HG02938 (cell line): ENCODE results near the gene SIPA1.

Source experiments
- ATAC-seq: cut with Tn5 transposase; IDR thresholded peaks from one replicate; pipeline ENCODE4 v1.9.1; 2021; ENCODE audit warnings: mild to moderate bottlenecking, moderate library complexity; ENCODE audit not compliant: unreplicated experiment

Gene SIPA1, protein sequence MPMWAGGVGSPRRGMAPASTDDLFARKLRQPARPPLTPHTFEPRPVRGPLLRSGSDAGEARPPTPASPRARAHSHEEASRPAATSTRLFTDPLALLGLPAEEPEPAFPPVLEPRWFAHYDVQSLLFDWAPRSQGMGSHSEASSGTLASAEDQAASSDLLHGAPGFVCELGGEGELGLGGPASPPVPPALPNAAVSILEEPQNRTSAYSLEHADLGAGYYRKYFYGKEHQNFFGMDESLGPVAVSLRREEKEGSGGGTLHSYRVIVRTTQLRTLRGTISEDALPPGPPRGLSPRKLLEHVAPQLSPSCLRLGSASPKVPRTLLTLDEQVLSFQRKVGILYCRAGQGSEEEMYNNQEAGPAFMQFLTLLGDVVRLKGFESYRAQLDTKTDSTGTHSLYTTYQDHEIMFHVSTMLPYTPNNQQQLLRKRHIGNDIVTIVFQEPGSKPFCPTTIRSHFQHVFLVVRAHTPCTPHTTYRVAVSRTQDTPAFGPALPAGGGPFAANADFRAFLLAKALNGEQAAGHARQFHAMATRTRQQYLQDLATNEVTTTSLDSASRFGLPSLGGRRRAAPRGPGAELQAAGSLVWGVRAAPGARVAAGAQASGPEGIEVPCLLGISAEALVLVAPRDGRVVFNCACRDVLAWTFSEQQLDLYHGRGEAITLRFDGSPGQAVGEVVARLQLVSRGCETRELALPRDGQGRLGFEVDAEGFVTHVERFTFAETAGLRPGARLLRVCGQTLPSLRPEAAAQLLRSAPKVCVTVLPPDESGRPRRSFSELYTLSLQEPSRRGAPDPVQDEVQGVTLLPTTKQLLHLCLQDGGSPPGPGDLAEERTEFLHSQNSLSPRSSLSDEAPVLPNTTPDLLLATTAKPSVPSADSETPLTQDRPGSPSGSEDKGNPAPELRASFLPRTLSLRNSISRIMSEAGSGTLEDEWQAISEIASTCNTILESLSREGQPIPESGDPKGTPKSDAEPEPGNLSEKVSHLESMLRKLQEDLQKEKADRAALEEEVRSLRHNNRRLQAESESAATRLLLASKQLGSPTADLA

DNA sequence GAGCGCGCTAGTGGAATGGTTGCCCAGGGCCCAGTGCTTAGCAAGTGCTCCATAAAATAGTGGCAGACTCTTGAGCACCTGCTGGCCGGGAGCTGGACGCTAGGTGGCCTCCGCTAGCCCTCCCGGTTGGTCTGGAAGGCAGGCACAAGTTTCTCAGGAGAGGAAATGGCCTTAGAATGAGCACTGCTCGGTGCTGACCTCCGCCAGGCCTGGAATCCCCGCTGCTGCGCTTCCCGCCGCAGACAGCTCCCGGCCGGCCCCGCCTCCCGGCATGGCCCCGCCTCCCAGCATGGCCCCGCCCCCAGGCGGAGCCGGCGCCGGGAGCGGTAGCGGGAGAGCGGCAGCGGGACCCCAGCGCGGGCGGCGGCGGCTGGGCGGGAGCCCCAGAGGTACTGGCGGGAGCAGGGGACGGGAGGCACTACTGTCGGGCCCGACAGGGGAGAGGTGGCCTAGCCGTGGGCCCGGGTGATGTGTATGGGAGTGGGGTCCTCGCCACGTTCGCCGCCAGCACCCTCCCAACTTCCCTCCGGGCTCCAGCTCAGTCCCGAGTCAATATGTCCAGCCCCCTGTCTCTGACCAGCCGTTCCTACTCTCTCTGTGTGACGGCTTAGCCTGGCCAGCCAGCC lies at the start of gene SIPA1:
Gene SIPA1 (plus strand): TSS at position 308 of the 626 bp plus-strand sequence. CDS start 2,821 bp downstream, outside the sequence.
- peak; percentile 33 for ATAC-seq

GRCh38 chr11:65588199-65589054 lies 49.5 kb upstream of the SIPA1 start:
- ATAC-seq, result peak; percentile 71

- ATAC-seq, result no peak
Measured at GRCh38 chr11:65589444-65590239, 48.3 kb upstream of the SIPA1 start.

GRCh38 chr11:65590240-65590738 lies 47.6 kb upstream of the SIPA1 start:
- no peak for ATAC-seq

DNA sequence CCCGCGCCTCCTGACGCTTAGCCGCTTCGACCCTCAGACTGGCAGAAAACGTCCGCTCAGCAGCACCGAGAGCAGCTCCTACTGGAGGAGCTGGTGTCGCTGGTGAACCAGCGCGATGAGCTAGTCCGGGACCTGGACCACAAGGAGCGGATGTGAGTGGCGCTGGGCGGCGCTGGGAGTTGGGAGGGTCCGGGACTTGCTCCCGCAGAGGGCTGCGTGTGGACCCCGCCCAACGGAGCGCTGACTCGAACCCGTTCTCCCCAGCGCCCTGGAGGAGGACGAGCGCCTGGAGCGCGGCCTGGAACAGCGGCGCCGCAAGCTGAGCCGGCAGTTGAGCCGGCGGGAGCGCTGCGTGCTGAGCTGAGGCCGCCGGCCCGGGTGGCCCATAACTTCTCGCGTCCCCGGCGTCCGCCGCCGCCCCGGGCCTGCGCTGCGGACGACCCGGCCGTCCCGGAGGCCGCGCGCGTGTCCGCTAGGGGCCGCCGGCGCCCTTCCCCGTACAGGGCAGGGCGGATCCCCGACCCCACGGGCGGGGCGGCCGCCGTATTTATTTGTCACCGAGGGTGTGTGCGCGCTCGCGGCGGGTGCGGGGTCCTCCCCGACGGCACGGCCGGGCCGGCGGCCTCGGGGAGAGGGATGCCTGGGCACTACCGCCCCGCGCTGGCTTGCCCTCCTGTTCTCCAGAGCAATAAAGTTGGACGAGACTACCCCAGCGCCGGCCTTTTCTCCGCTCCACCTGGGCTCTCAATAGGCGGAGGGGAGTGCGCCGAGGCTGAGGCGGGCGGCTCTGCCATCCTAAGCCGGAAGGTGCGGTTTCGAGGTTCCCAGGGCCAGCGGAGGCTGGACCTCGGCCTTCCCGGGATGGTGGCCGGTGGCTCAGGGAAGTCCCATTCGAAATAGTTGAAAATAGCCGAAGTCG lies 45.7 kb upstream of the SIPA1 start:
- ATAC-seq, result no peak

DNA sequence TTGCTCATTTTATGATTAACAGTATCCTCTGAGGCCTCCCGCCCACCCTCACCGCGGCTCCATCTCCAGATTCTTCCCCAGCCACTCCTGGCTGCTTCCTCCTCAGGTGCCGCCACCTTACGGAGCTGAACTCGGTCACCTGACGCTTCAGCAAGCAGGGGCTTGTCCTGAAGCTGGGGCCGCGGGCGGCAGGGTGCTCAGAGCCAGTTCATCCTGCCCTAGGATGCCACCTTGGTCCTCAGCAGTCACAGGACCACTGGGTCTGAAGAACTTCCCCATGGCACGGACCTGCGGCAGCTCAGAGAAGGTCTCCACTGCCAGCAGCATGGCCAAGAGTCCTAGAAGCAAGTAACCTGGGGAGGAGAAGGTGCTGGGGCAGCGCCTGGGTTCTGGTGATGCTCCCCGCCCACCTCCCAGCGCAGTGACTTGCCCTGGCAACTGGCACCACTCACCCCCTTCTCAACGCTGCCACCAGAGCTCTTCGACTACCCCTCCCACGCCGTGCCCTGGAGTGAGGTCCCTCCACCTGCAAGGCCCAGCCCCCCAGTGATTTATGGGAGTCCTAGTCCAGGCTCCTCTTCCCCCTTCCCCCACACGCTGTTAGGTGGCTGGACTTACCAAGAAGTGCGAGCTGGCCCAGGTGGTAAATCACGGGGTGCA lies 44.9 kb upstream of the SIPA1 start:
- no peak for ATAC-seq

DNA sequence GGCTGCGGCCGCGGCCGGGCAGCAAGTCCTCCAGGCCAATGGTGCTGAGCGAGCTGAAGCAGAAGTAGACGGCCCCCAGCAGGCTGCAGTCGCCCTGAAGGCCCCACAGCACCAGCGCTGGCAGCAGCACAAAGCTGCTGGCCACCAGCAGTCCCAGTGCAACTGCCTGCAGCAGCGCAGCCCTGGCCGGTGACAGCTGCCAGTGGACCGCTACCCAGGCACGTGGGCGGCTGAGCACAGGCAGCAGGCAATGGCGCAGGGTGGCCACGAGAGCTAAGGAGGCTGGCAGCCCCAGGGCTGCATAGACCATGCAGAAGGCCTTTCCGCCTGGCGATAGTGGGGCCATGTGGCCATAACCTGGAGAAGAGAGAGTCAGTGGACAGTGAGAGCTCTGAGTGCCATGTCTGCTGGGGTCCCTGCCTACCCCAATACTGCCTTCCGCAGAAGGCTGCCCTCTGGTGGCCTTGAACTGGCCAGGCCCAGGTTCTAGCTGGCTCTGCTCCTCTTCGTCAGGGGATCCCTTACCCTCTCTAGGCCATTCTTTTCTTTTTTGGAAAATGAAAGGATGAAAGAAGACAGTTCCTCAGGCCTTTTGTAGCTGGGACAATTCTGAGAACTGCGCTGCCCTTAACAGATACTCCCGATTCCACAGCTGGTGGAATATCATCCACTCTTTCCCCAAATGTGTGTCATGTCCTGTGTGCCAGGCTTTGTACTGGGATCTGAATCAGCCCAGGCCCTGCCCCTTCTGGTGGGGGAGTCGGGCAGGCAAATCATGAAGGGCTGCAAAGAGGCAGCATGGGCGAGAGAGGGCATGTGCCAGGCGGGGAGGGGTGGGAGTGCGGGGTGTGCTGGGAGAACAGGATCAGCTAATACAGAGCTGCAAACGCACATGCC lies 44.1 kb upstream of the SIPA1 start:
- no peak for ATAC-seq

DNA sequence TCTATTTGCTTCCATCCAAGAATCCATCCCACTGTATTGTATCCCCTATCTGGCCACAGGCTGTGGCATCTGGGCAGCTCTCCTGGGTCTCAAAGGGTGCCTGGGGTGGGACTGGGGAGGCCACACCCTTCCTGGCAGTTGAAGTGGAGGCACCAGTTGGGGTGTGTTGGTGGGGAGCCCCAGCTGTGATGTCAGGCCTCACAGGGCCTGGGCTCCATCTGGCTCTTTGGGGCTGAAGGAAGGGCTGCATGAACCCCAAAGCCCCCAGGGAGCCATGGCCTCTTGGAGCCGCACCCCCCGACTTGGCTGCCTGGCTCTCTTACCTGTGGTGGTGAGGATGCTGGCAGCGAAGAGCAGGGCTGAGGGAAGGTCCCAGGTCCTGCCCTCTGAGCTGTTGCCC lies 42.8 kb upstream of the SIPA1 start:
- ATAC-seq, result no peak

GRCh38 chr11:65595543-65596281 lies 42.2 kb upstream of the SIPA1 start, which contains the start of gene KCNK7:
TSS of gene KCNK7 (minus strand) at chr11:65595800. CDS start at chr11:65595772, 28 bp downstream.
- ATAC-seq, result no peak

DNA sequence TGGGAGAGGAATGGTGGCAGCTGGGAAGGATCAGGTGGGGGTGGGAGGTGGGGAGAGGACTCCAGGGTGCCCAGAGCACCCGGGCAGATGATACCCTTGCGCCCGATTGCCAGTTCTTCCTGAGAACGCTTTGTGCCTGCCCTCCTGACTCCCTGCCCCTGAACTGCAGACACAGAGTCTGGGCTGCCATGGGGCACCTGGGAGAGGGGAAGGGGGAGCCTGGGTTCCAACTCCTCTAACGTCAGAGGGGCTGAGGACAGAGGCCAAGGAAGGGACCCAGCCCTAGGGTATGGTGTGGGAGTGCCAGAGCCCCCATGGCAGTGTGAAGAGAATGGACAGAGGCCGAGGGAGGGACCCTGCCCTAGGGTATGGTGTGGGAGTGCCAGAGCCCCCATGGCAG lies 41.4 kb upstream of the SIPA1 start:
- ATAC-seq, result no peak

DNA sequence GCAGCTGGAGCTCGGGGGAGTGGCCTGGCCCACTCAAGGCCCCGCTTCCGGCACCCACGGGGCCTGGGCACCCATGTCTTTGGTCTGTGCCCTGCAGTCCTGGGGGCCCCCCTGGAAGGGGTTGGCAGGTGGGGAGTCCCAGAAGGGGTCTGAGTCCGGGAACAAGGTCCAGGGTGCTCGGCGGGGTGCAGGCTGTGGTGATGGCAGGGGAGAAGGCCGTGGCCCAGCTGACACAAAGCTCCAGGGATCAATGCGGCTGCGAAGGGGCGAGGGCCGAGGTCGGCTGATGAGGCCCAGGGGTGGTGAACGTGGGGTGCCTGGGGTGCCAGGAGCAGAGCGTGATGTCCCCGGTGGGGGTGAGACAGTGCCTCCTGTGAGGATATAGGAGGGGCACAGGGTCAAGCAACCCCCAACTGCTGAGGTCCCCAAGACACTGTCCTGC lies 39.6 kb upstream of the SIPA1 start:
- ATAC-seq, result no peak

DNA sequence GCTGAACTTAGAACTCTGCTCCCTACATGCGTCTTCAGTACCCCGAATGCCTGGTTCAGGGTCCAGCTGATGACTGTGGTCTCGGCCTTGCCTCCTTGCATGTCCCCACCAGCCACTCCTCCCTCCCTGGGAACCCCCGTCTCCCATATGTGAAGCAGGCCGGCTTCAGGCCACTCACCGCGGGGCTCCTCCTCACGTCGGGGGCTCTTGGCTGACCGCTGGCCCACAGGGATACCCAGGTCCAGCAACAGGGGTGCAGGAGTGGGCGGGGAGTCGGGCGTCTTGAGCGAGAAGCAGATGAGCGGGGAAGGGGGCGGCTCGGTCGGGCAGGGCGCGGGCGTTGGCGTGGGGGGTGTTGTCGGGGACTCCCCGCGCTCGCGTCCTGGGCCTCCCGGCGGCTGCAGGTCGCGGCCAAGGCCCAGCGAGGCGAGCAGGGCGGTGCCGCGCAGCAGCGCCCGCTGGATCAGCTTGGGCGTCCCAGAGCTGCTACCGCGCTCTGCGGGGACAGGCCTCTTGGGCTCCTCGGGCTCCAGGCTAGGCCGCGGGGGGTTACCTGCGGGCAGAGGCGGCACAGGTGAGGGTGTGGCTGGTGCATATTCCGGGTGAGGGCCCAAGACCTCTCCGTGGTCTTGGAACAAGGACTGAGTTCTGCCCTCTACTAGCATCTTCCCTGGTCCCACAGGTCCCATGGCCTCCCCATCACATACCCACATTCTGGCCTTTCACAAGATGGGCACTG lies 38.5 kb upstream of the SIPA1 start:
- no peak for ATAC-seq

- ATAC-seq, result no peak
Measured at GRCh38 chr11:65599955-65600246, 38.0 kb upstream of the SIPA1 start.

DNA sequence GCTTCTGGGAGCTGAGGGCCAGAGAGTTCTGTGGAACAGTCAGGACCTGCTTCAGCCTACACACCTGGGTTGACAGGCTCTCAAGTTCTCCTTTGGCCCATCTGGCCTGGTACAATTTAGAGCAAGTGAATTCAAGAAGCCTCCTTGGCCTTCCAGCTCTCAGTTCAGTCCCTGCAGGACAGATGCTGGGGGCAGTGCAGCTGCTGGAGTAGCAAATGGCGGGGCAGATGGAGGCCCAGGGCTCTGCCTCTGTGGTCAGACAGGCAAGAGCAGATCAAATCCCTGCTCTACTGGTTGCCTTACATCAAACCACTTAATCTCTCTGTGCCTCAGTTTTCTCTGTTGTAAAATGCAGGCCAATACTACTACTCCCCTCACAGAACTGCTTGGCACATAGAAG lies 33.6 kb upstream of the SIPA1 start:
- no peak for ATAC-seq

GRCh38 chr11:65606876-65607613 lies 30.9 kb upstream of the SIPA1 start:
- ATAC-seq, result no peak
